ENCODE measurements around the gene NAGLU. TPM values are rescaled to one million over a fixed set of nuclear protein-coding genes. Genes with fewer than 3 reads are reported as not detected.
"Not testable (repeated sequence)": the region's sequence is repeated elsewhere in the genome, so short reads cannot be mapped to it uniquely, and the experiment has no call there.

NAGLU gene
- polyA plus RNA-seq, 1 donor (not counting 4 experiments of a cell fraction or from before 2014, with no cell fraction given) = 6.9 TPM

GRCh38 chr17:42548070-42548837 is 12.2 kb downstream of the NAGLU start:
- Histone ChIP-seq H3K27me3 (ENCODE audit: control insufficient read depth, extremely low read depth, insufficient read depth, low read length) (no peaks in the 10 kb centered on the region), H3K4me2 (ENCODE audit: control insufficient read depth, extremely low read depth, insufficient read depth, low read depth, low read length) (peak overlapping the region; percentile 76), H3K9me1 (ENCODE audit: control insufficient read depth, extremely low read depth, insufficient read depth, low read length) (no peaks in the 10 kb centered on the region), H3K36me3 (ENCODE audit: control insufficient read depth in 2 of 2, extremely low read depth in 1 of 2, insufficient read depth in 2 of 2, low read length in 2 of 2) (peaks cover 0 to 7% of the 10 kb centered on the region in 2 experiments), H3K9me3 (ENCODE audit: control insufficient read depth, low read depth, low read length) (no peaks in the 10 kb centered on the region), H3K79me2 (ENCODE audit: control insufficient read depth, insufficient read depth, low read length) (peaks cover 3% of the 10 kb centered on the region), H2AFZ (ENCODE audit: control insufficient read depth, low read length) (peak overlapping the region; percentile 43), H4K20me1 (ENCODE audit: control insufficient read depth, extremely low read depth, insufficient read depth, low read length) (no peaks in the 10 kb centered on the region), H3K27ac (ENCODE audit: control insufficient read depth, insufficient read depth, low read length) (no peak overlapping the region), H3K4me3 (ENCODE audit: control insufficient read depth in 2 of 3, extremely low read depth in 1 of 3, insufficient read depth in 2 of 3, low read depth in 1 of 3, low read length in 3 of 3) (peak overlapping the region; percentile 32 to 46 (median 35)), H3K4me1 (ENCODE audit: control insufficient read depth, extremely low read depth, insufficient read depth, low read length) (peaks cover 11% of the 10 kb centered on the region), H3K9ac (ENCODE audit: control insufficient read depth, extremely low read depth, insufficient read depth, low read length) (no peak overlapping the region)
- TF ChIP-seq, protein P1, sequence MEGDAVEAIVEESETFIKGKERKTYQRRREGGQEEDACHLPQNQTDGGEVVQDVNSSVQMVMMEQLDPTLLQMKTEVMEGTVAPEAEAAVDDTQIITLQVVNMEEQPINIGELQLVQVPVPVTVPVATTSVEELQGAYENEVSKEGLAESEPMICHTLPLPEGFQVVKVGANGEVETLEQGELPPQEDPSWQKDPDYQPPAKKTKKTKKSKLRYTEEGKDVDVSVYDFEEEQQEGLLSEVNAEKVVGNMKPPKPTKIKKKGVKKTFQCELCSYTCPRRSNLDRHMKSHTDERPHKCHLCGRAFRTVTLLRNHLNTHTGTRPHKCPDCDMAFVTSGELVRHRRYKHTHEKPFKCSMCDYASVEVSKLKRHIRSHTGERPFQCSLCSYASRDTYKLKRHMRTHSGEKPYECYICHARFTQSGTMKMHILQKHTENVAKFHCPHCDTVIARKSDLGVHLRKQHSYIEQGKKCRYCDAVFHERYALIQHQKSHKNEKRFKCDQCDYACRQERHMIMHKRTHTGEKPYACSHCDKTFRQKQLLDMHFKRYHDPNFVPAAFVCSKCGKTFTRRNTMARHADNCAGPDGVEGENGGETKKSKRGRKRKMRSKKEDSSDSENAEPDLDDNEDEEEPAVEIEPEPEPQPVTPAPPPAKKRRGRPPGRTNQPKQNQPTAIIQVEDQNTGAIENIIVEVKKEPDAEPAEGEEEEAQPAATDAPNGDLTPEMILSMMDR (optimal IDR thresholded peaks at IDR 0.05 in 1 of 3, IDR thresholded peaks at IDR 0.05 in 1 of 3, conservative IDR thresholded peaks at IDR 0.05 in 1 of 3; ENCODE audit: extremely low read depth in 1 of 3, insufficient read depth in 2 of 3, low read length in 3 of 3) = peak; percentile 47 to 92 (median 85)
- no peak for TF ChIP-seq EZH2 (IDR thresholded peaks at IDR 0.05; ENCODE audit: low read length)
- FAIRE-seq = no peak
- DNase-seq (ENCODE audit: low read depth, low spot score) = no peak
- dilution Hi-C loops (cut with MboI; ENCODE audit: extremely low pct_ligation_motif_present, low sequenced_read_pairs) = no loop called here

GRCh38 chr17:42548993-42549755 is 13.1 kb downstream of the NAGLU start:
- Histone ChIP-seq H3K4me3 (ENCODE audit: control insufficient read depth in 2 of 3, extremely low read depth in 1 of 3, insufficient read depth in 2 of 3, low read depth in 1 of 3, low read length in 3 of 3) (peak overlapping the region in 1 of 3 experiments; percentile 46), H3K9me3 (ENCODE audit: control insufficient read depth, low read depth, low read length) (no peaks in the 10 kb centered on the region), H3K79me2 (ENCODE audit: control insufficient read depth, insufficient read depth, low read length) (peaks cover 8% of the 10 kb centered on the region), H3K36me3 (ENCODE audit: control insufficient read depth in 2 of 2, extremely low read depth in 1 of 2, insufficient read depth in 2 of 2, low read length in 2 of 2) (peaks cover 0 to 3% of the 10 kb centered on the region in 2 experiments), H3K27me3 (ENCODE audit: control insufficient read depth, extremely low read depth, insufficient read depth, low read length) (no peaks in the 10 kb centered on the region), H3K9me1 (ENCODE audit: control insufficient read depth, extremely low read depth, insufficient read depth, low read length) (no peaks in the 10 kb centered on the region), H3K27ac (ENCODE audit: control insufficient read depth, insufficient read depth, low read length) (no peak overlapping the region), H4K20me1 (ENCODE audit: control insufficient read depth, extremely low read depth, insufficient read depth, low read length) (no peaks in the 10 kb centered on the region), H3K4me1 (ENCODE audit: control insufficient read depth, extremely low read depth, insufficient read depth, low read length) (peaks cover 19% of the 10 kb centered on the region), H3K9ac (ENCODE audit: control insufficient read depth, extremely low read depth, insufficient read depth, low read length) (no peak overlapping the region), H3K4me2 (ENCODE audit: control insufficient read depth, extremely low read depth, insufficient read depth, low read depth, low read length) (peak overlapping the region; percentile 76), H2AFZ (ENCODE audit: control insufficient read depth, low read length) (no peak overlapping the region)
- no peak for DNase-seq (ENCODE audit: low read depth, low spot score)
- dilution Hi-C loops (cut with MboI; ENCODE audit: extremely low pct_ligation_motif_present, low sequenced_read_pairs) = no loop called here
- FAIRE-seq = no peak
- TF ChIP-seq EZH2 (IDR thresholded peaks at IDR 0.05; ENCODE audit: low read length) = no peak
- TF ChIP-seq, protein P1 (optimal IDR thresholded peaks at IDR 0.05 in 1 of 3, IDR thresholded peaks at IDR 0.05 in 1 of 3, conservative IDR thresholded peaks at IDR 0.05 in 1 of 3; ENCODE audit: extremely low read depth in 1 of 3, insufficient read depth in 2 of 3, low read length in 3 of 3) = no peak

GRCh38 chr17:42552736-42553135 is 16.7 kb downstream of the NAGLU start, which contains the start of gene HSD17B1:
Gene HSD17B1 (plus strand): TSS chr17:42552923. CDS start chr17:42552934, 11 bp downstream.
- Histone ChIP-seq H3K4me1 (ENCODE audit: control insufficient read depth, extremely low read depth, insufficient read depth, low read length) (peaks cover 25% of the 10 kb centered on the region), H3K79me2 (ENCODE audit: control insufficient read depth, insufficient read depth, low read length) (peaks cover 13% of the 10 kb centered on the region), H2AFZ (ENCODE audit: control insufficient read depth, low read length) (peak within 1 kb of the TSS; percentile 63), H3K4me3 (ENCODE audit: control insufficient read depth in 2 of 3, extremely low read depth in 1 of 3, insufficient read depth in 2 of 3, low read depth in 1 of 3, low read length in 3 of 3) (peak within 1 kb of the TSS; percentile 71 to 82 (median 80)), H3K4me2 (ENCODE audit: control insufficient read depth, extremely low read depth, insufficient read depth, low read depth, low read length) (peak within 1 kb of the TSS; percentile 86), H3K9ac (ENCODE audit: control insufficient read depth, extremely low read depth, insufficient read depth, low read length) (peak within 1 kb of the TSS; percentile 78), H3K27ac (ENCODE audit: control insufficient read depth, insufficient read depth, low read length) (peak within 1 kb of the TSS; percentile 54)
- H4K20me1 ChIP-seq (ENCODE audit: control insufficient read depth, extremely low read depth, insufficient read depth, low read length); H3K27me3 ChIP-seq (ENCODE audit: control insufficient read depth, extremely low read depth, insufficient read depth, low read length); dilution Hi-C loops (cut with MboI; ENCODE audit: extremely low pct_ligation_motif_present, low sequenced_read_pairs); H3K9me1 ChIP-seq (ENCODE audit: control insufficient read depth, extremely low read depth, insufficient read depth, low read length); FAIRE-seq; H3K9me3 ChIP-seq (ENCODE audit: control insufficient read depth, low read depth, low read length); DNase-seq (ENCODE audit: low read depth, low spot score); H3K36me3 ChIP-seq (ENCODE audit: control insufficient read depth in 2 of 2, extremely low read depth in 1 of 2, insufficient read depth in 2 of 2, low read length in 2 of 2): not testable (repeated sequence)

Measured in keratinocyte (primary cell).